ENCODE results near the gene ENTPD8.

ENTPD8 gene

GRCh38 chr9:137457406-137458193 is 16.4 kb upstream of the ENTPD8 start:
- Histone ChIP-seq H3K27ac (ENCODE audit: low read depth, low read length) (no peak overlapping the region), H3K36me3 (ENCODE audit: control insufficient read depth in 1 of 2, insufficient read depth in 2 of 2, low read length in 2 of 2) (peaks cover 0 to 8% of the 10 kb centered on the region in 2 donors), H3K9ac (ENCODE audit: low read depth in 1 of 2, low read length in 2 of 2) (peak overlapping the region in 1 of 2 donors; percentile 77), H3K9me3 (ENCODE audit: control insufficient read depth in 1 of 2, low read length in 2 of 2) (no peaks in the 10 kb centered on the region), H3K4me3 (ENCODE audit: low read depth in 1 of 2, low read length in 2 of 2) (peak overlapping the region in 1 of 2 donors; percentile 68), H3K4me1 (ENCODE audit: control insufficient read depth in 1 of 2, insufficient read depth in 2 of 2, low read length in 2 of 2) (peaks cover 13 to 38% of the 10 kb centered on the region in 2 donors), H3K27me3 (ENCODE audit: control insufficient read depth in 1 of 2, insufficient read depth in 2 of 2, low read length in 2 of 2) (no peaks in the 10 kb centered on the region)

GRCh38 chr9:137456864-137457405 is 15.8 kb upstream of the ENTPD8 start:
- H3K4me3 ChIP-seq (ENCODE audit: low read depth in 1 of 2, low read length in 2 of 2): no peak overlapping the region
- H3K36me3 ChIP-seq (ENCODE audit: control insufficient read depth in 1 of 2, insufficient read depth in 2 of 2, low read length in 2 of 2): peaks cover 3 to 8% of the 10 kb centered on the region in 2 donors
- no peaks in the 10 kb centered on the region for H3K27me3 ChIP-seq (ENCODE audit: control insufficient read depth in 1 of 2, insufficient read depth in 2 of 2, low read length in 2 of 2)
- H3K9ac ChIP-seq (ENCODE audit: low read depth in 1 of 2, low read length in 2 of 2): no peak overlapping the region
- H3K4me1 ChIP-seq (ENCODE audit: control insufficient read depth in 1 of 2, insufficient read depth in 2 of 2, low read length in 2 of 2): peaks cover 13 to 36% of the 10 kb centered on the region in 2 donors
- H3K9me3 ChIP-seq (ENCODE audit: control insufficient read depth in 1 of 2, low read length in 2 of 2): no peaks in the 10 kb centered on the region
- H3K27ac ChIP-seq (ENCODE audit: low read depth, low read length): no peak overlapping the region

- Histone ChIP-seq H3K9ac (ENCODE audit: low read depth in 1 of 2, low read length in 2 of 2) (no peak overlapping the region), H3K27ac (ENCODE audit: low read depth, low read length) (no peak overlapping the region), H3K4me1 (ENCODE audit: control insufficient read depth in 1 of 2, insufficient read depth in 2 of 2, low read length in 2 of 2) (peaks cover 13 to 30% of the 10 kb centered on the region in 2 donors)
Observed at GRCh38 chr9:137456061-137456863, 15.1 kb upstream of the ENTPD8 start.

GRCh38 chr9:137455359-137455991 is 14.3 kb upstream of the ENTPD8 start:
- H3K27me3 ChIP-seq (ENCODE audit: control insufficient read depth in 1 of 2, insufficient read depth in 2 of 2, low read length in 2 of 2): no peaks in the 10 kb centered on the region
- no peak overlapping the region for H3K9ac ChIP-seq (ENCODE audit: low read depth in 1 of 2, low read length in 2 of 2)
- H3K9me3 ChIP-seq (ENCODE audit: control insufficient read depth in 1 of 2, low read length in 2 of 2): no peaks in the 10 kb centered on the region
- H3K27ac ChIP-seq (ENCODE audit: low read depth, low read length): no peak overlapping the region
- H3K4me1 ChIP-seq (ENCODE audit: control insufficient read depth in 1 of 2, insufficient read depth in 2 of 2, low read length in 2 of 2): peaks cover 13 to 30% of the 10 kb centered on the region in 2 donors
- no peak overlapping the region for H3K4me3 ChIP-seq (ENCODE audit: low read depth in 1 of 2, low read length in 2 of 2)
- H3K36me3 ChIP-seq (ENCODE audit: control insufficient read depth in 1 of 2, insufficient read depth in 2 of 2, low read length in 2 of 2): peaks cover 3 to 8% of the 10 kb centered on the region in 2 donors

More at GRCh38 chr9:137456061-137456863, 15.1 kb upstream of the ENTPD8 start:
- Histone ChIP-seq H3K9me3 (ENCODE audit: control insufficient read depth in 1 of 2, low read length in 2 of 2) (no peaks in the 10 kb centered on the region), H3K27me3 (ENCODE audit: control insufficient read depth in 1 of 2, insufficient read depth in 2 of 2, low read length in 2 of 2) (no peaks in the 10 kb centered on the region), H3K36me3 (ENCODE audit: control insufficient read depth in 1 of 2, insufficient read depth in 2 of 2, low read length in 2 of 2) (peaks cover 3 to 8% of the 10 kb centered on the region in 2 donors), H3K4me3 (ENCODE audit: low read depth in 1 of 2, low read length in 2 of 2) (no peak overlapping the region)

GRCh38 chr9:137454597-137455358 is 13.6 kb upstream of the ENTPD8 start:
- H3K9ac ChIP-seq (ENCODE audit: low read depth in 1 of 2, low read length in 2 of 2): peak overlapping the region; percentile 74 to 82
- no peaks in the 10 kb centered on the region for H3K27me3 ChIP-seq (ENCODE audit: control insufficient read depth in 1 of 2, insufficient read depth in 2 of 2, low read length in 2 of 2)
- no peaks in the 10 kb centered on the region for H3K9me3 ChIP-seq (ENCODE audit: control insufficient read depth in 1 of 2, low read length in 2 of 2)
- peaks cover 3 to 8% of the 10 kb centered on the region in 2 donors for H3K36me3 ChIP-seq (ENCODE audit: control insufficient read depth in 1 of 2, insufficient read depth in 2 of 2, low read length in 2 of 2)
- H3K4me1 ChIP-seq (ENCODE audit: control insufficient read depth in 1 of 2, insufficient read depth in 2 of 2, low read length in 2 of 2): peaks cover 11 to 29% of the 10 kb centered on the region in 2 donors
- peak overlapping the region; percentile 70 to 72 for H3K4me3 ChIP-seq (ENCODE audit: low read depth in 1 of 2, low read length in 2 of 2)
- H3K27ac ChIP-seq (ENCODE audit: low read depth, low read length): peak overlapping the region; percentile 85

GRCh38 chr9:137454145-137454596 is 13.0 kb upstream of the ENTPD8 start:
- peaks cover 7 to 24% of the 10 kb centered on the region in 2 donors for H3K4me1 ChIP-seq (ENCODE audit: control insufficient read depth in 1 of 2, insufficient read depth in 2 of 2, low read length in 2 of 2)
- no peaks in the 10 kb centered on the region for H3K9me3 ChIP-seq (ENCODE audit: control insufficient read depth in 1 of 2, low read length in 2 of 2)
- H3K27ac ChIP-seq (ENCODE audit: low read depth, low read length): peak overlapping the region; percentile 85
- H3K36me3 ChIP-seq (ENCODE audit: control insufficient read depth in 1 of 2, insufficient read depth in 2 of 2, low read length in 2 of 2): peaks cover 3 to 8% of the 10 kb centered on the region in 2 donors
- no peaks in the 10 kb centered on the region for H3K27me3 ChIP-seq (ENCODE audit: control insufficient read depth in 1 of 2, insufficient read depth in 2 of 2, low read length in 2 of 2)
- H3K4me3 ChIP-seq (ENCODE audit: low read depth in 1 of 2, low read length in 2 of 2): peak overlapping the region; percentile 70 to 72
- H3K9ac ChIP-seq (ENCODE audit: low read depth in 1 of 2, low read length in 2 of 2): peak overlapping the region; percentile 74 to 82

GRCh38 chr9:137453643-137454081 is 12.5 kb upstream of the ENTPD8 start:
- peaks cover 3 to 8% of the 10 kb centered on the region in 2 donors for H3K36me3 ChIP-seq (ENCODE audit: control insufficient read depth in 1 of 2, insufficient read depth in 2 of 2, low read length in 2 of 2)
- H3K27me3 ChIP-seq (ENCODE audit: control insufficient read depth in 1 of 2, insufficient read depth in 2 of 2, low read length in 2 of 2): no peaks in the 10 kb centered on the region
- no peak overlapping the region for H3K9ac ChIP-seq (ENCODE audit: low read depth in 1 of 2, low read length in 2 of 2)
- H3K4me3 ChIP-seq (ENCODE audit: low read depth in 1 of 2, low read length in 2 of 2): peak overlapping the region; percentile 13 to 43
- H3K9me3 ChIP-seq (ENCODE audit: control insufficient read depth in 1 of 2, low read length in 2 of 2): no peaks in the 10 kb centered on the region
- peaks cover 7 to 24% of the 10 kb centered on the region in 2 donors for H3K4me1 ChIP-seq (ENCODE audit: control insufficient read depth in 1 of 2, insufficient read depth in 2 of 2, low read length in 2 of 2)
- no peak overlapping the region for H3K27ac ChIP-seq (ENCODE audit: low read depth, low read length)

- H3K27ac ChIP-seq (ENCODE audit: low read depth, low read length): no peak overlapping the region
- no peak overlapping the region for H3K9ac ChIP-seq (ENCODE audit: low read depth in 1 of 2, low read length in 2 of 2)
- H3K27me3 ChIP-seq (ENCODE audit: control insufficient read depth in 1 of 2, insufficient read depth in 2 of 2, low read length in 2 of 2): no peaks in the 10 kb centered on the region
- no peaks in the 10 kb centered on the region for H3K9me3 ChIP-seq (ENCODE audit: control insufficient read depth in 1 of 2, low read length in 2 of 2)
- H3K4me1 ChIP-seq (ENCODE audit: control insufficient read depth in 1 of 2, insufficient read depth in 2 of 2, low read length in 2 of 2): peaks cover 7 to 18% of the 10 kb centered on the region in 2 donors
- peak overlapping the region in 1 of 2 donors; percentile 43 for H3K4me3 ChIP-seq (ENCODE audit: low read depth in 1 of 2, low read length in 2 of 2)
- H3K36me3 ChIP-seq (ENCODE audit: control insufficient read depth in 1 of 2, insufficient read depth in 2 of 2, low read length in 2 of 2): peaks cover 3 to 8% of the 10 kb centered on the region in 2 donors
Observed at GRCh38 chr9:137452761-137453642, 11.8 kb upstream of the ENTPD8 start.

Data from duodenal mucosa (tissue), 2 donors.